Occipital lobe (tissue), 2 donors: ENCODE results near the gene TMEM114. TPM values are rescaled to one million over a fixed set of nuclear protein-coding genes. Genes with fewer than 3 reads are reported as not detected.

ENCODE experiments used
- DNase-seq: peaks from one replicate; lab custom pipeline; 2025; lab: John Stamatoyannopoulos, UW
- total RNA-seq: library from RNA; depleted of rRNA; stranded (reverse); fragments of >200 nt; gene quantifications from one replicate; pipeline ENCODE4 v1.2.3, GENCODE V29; 2014

TMEM114 gene
- not detected for total RNA-seq

GRCh38 chr16:8589900-8590688 lies at the start of gene TMEM114:
Gene TMEM114 (minus strand): TSS chr16:8590511. CDS start chr16:8589838, 673 bp downstream.
- no peak for DNase-seq

GRCh38 chr16:8639694-8640093 lies 49.4 kb upstream of the TMEM114 start:
- DNase-seq, result no peak

- DNase-seq, result no peak
These were observed 44.9 kb upstream of the TMEM114 start for GRCh38 chr16:8634991-8635736.

- DNase-seq, result no peak
These were observed 42.4 kb upstream of the TMEM114 start for GRCh38 chr16:8632675-8633182.

GRCh38 chr16:8631818-8632465 lies 41.6 kb upstream of the TMEM114 start:
- no peak for DNase-seq

GRCh38 chr16:8631373-8631772 lies 41.1 kb upstream of the TMEM114 start:
- no peak for DNase-seq

GRCh38 chr16:8630255-8630953 lies 40.1 kb upstream of the TMEM114 start:
- no peak for DNase-seq

GRCh38 chr16:8628981-8629725 lies 38.8 kb upstream of the TMEM114 start:
- no peak for DNase-seq

- no peak for DNase-seq
These were observed 37.1 kb upstream of the TMEM114 start for GRCh38 chr16:8627456-8627855.

- no peak for DNase-seq
These were observed 36.6 kb upstream of the TMEM114 start for GRCh38 chr16:8626946-8627345.

- no peak for DNase-seq
These were observed 35.3 kb upstream of the TMEM114 start for GRCh38 chr16:8625491-8626087.

- DNase-seq, result no peak
These were observed 33.3 kb upstream of the TMEM114 start for GRCh38 chr16:8623634-8624033.

- no peak for DNase-seq
These were observed 32.0 kb upstream of the TMEM114 start for GRCh38 chr16:8622315-8622656.

GRCh38 chr16:8621572-8622314 lies 31.4 kb upstream of the TMEM114 start, which contains the start of gene METTL22:
Gene METTL22 (plus strand): TSS chr16:8621698. CDS start chr16:8625666, 3,968 bp downstream.
- peak; percentile 74 for DNase-seq

- DNase-seq, result no peak
These were observed 30.9 kb upstream of the TMEM114 start for GRCh38 chr16:8621222-8621571.

GRCh38 chr16:8620535-8620934 lies 30.2 kb upstream of the TMEM114 start:
- DNase-seq, result no peak

- DNase-seq, result no peak
These were observed 29.5 kb upstream of the TMEM114 start for GRCh38 chr16:8619671-8620370.

GRCh38 chr16:8614435-8615029 lies 24.2 kb upstream of the TMEM114 start:
- DNase-seq, result no peak
